ENCODE data around the gene FOXS1. TPM values are rescaled to one million over a fixed set of nuclear protein-coding genes. Genes with fewer than 3 reads are reported as not detected.

Gene FOXS1
- total and polyA plus RNA-seq, 10 of the 15 experiments (the other 5 are each of a cell fraction or from before 2014, with no cell fraction given) = not detected

DNA sequence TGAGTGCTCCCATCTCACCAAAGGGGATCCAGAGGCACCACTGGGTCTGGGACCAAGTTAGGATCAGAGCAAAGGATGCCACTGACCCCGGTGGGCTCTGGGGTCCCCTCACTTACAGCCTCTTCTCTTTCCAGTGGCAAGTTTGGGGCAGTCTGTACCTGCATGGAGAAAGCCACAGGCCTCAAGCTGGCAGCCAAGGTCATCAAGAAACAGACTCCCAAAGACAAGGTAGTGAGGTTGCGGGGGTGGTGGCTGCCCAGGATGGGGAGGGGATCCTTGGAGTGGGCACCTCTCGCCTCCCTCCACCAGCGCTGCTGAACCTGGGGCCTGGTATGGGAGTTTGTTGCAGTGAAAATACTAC, 21.3 kb downstream of the FOXS1 start:
- Histone ChIP-seq H3K27me3 (replicated peaks in 1 of 2; ENCODE audit: control insufficient read depth in 2 of 2, insufficient read depth in 2 of 2, low read length in 1 of 2) (no peaks in the 10 kb centered on the region), H2AFZ (ENCODE audit: control insufficient read depth, low read depth, low read length) (no peak overlapping the region), H3K36me3 (ENCODE audit: control insufficient read depth in 2 of 2, insufficient read depth in 2 of 2, low read length in 1 of 2) (no peaks in the 10 kb centered on the region), H3K4me3 (no peak overlapping the region), H3K9ac (ENCODE audit: control insufficient read depth, insufficient read depth, low read length) (no peak overlapping the region), H4K20me1 (ENCODE audit: control insufficient read depth, insufficient read depth) (no peaks in the 10 kb centered on the region), H3K79me2 (ENCODE audit: control insufficient read depth, insufficient read depth, low read length) (no peaks in the 10 kb centered on the region), H3K4me1 (ENCODE audit: control insufficient read depth, insufficient read depth, low read length) (no peaks in the 10 kb centered on the region), H3K4me2 (ENCODE audit: control insufficient read depth, insufficient read depth) (no peak overlapping the region), H3K27ac (ENCODE audit: control insufficient read depth, insufficient read depth) (no peak overlapping the region), H3K9me3 (replicated peaks; ENCODE audit: control insufficient read depth, insufficient read depth, low read length) (no peaks in the 10 kb centered on the region)
- 48% methylated on average over 4 of the region's 4 CpGs for WGBS (ENCODE audit: insufficient coverage, insufficient replicate concordance, low lambda C conversion rate, missing lambda C conversion rate)
- intact Hi-C loops (cut with micrococcal nuclease; ENCODE audit: unreplicated experiment) (no loop called here), in situ Hi-C loops (cut with MboI) (loop anchor here (10.0 kb wide), 1 partner anchor 831 kb away; no protein-coding TSS in a partner anchor)
- ChIA-PET RAD21 (ENCODE audit: unreplicated experiment) (interaction anchor here (0.6 to 4.1 kb wide), 5 partner anchors 22 to 189 kb away, joined by 3 to 25 read pairs (median 3); partner anchors contain the start of gene PDRG1), SMC1A (ENCODE audit: uncharacterized antibody, unreplicated experiment) (interaction anchor here (1.1 to 2.6 kb wide), 4 partner anchors 13 to 128 kb away, joined by 3 to 17 read pairs (median 4); partner anchors contain the start of gene PDRG1), POLR2A (interaction anchor here (1.0 kb wide), 1 partner anchor 10 kb away, joined by 3 read pairs; no protein-coding TSS in a partner anchor), CTCF (interaction anchor here (0.6 to 8.8 kb wide), 14 partner anchors 9 to 830 kb away, joined by 3 to 109 read pairs (median 9); partner anchors contain the start of genes FOXS1 and PDRG1)
- no TSS peak for BruUV-seq (replicated peaks)
- TF ChIP-seq ETV6 (conservative IDR thresholded peaks at IDR 0.05 in 1 of 2, IDR thresholded peaks at IDR 0.05 in 1 of 2; ENCODE audit: borderline replicate concordance in 1 of 2, low read depth in 1 of 2) = no peak
- TF ChIP-seq, protein P1, sequence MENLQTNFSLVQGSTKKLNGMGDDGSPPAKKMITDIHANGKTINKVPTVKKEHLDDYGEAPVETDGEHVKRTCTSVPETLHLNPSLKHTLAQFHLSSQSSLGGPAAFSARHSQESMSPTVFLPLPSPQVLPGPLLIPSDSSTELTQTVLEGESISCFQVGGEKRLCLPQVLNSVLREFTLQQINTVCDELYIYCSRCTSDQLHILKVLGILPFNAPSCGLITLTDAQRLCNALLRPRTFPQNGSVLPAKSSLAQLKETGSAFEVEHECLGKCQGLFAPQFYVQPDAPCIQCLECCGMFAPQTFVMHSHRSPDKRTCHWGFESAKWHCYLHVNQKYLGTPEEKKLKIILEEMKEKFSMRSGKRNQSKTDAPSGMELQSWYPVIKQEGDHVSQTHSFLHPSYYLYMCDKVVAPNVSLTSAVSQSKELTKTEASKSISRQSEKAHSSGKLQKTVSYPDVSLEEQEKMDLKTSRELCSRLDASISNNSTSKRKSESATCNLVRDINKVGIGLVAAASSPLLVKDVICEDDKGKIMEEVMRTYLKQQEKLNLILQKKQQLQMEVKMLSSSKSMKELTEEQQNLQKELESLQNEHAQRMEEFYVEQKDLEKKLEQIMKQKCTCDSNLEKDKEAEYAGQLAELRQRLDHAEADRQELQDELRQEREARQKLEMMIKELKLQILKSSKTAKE (IDR thresholded peaks at IDR 0.05; ENCODE audit: low read depth, poor library complexity, severe bottlenecking) = no peak
- TF ChIP-seq, protein P2, sequence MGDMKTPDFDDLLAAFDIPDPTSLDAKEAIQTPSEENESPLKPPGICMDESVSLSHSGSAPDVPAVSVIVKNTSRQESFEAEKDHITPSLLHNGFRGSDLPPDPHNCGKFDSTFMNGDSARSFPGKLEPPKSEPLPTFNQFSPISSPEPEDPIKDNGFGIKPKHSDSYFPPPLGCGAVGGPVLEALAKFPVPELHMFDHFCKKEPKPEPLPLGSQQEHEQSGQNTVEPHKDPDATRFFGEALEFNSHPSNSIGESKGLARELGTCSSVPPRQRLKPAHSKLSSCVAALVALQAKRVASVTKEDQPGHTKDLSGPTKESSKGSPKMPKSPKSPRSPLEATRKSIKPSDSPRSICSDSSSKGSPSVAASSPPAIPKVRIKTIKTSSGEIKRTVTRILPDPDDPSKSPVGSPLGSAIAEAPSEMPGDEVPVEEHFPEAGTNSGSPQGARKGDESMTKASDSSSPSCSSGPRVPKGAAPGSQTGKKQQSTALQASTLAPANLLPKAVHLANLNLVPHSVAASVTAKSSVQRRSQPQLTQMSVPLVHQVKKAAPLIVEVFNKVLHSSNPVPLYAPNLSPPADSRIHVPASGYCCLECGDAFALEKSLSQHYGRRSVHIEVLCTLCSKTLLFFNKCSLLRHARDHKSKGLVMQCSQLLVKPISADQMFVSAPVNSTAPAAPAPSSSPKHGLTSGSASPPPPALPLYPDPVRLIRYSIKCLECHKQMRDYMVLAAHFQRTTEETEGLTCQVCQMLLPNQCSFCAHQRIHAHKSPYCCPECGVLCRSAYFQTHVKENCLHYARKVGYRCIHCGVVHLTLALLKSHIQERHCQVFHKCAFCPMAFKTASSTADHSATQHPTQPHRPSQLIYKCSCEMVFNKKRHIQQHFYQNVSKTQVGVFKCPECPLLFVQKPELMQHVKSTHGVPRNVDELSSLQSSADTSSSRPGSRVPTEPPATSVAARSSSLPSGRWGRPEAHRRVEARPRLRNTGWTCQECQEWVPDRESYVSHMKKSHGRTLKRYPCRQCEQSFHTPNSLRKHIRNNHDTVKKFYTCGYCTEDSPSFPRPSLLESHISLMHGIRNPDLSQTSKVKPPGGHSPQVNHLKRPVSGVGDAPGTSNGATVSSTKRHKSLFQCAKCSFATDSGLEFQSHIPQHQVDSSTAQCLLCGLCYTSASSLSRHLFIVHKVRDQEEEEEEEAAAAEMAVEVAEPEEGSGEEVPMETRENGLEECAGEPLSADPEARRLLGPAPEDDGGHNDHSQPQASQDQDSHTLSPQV (IDR thresholded peaks at IDR 0.05) = no peak
- TF ChIP-seq, protein P3, sequence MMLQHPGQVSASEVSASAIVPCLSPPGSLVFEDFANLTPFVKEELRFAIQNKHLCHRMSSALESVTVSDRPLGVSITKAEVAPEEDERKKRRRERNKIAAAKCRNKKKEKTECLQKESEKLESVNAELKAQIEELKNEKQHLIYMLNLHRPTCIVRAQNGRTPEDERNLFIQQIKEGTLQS (IDR thresholded peaks at IDR 0.05; ENCODE audit: borderline replicate concordance, extremely low read depth, low read depth, low read length) = no peak
- TF ChIP-seq NFYA (IDR thresholded peaks at IDR 0.05; ENCODE audit: borderline replicate concordance, low read depth, low read length) = no peak
- TF ChIP-seq FOXM1 (IDR thresholded peaks at IDR 0.05; ENCODE audit: low read depth, low read length) = no peak
- TF ChIP-seq RBBP5 (conservative IDR thresholded peaks at IDR 0.05) = no peak
- TF ChIP-seq TAF1 (IDR thresholded peaks at IDR 0.05; ENCODE audit: borderline replicate concordance, low read depth, low read length) = no peak
- TF ChIP-seq TCF3 (IDR thresholded peaks at IDR 0.05; ENCODE audit: borderline replicate concordance, insufficient read depth, low read depth, low read length) = no peak
- no peak for TF ChIP-seq CBX3 (IDR thresholded peaks at IDR 0.05; ENCODE audit: borderline replicate concordance, low read depth)
- TF ChIP-seq SMAD5 (IDR thresholded peaks at IDR 0.05; ENCODE audit: low read depth) = no peak
- TF ChIP-seq, protein P4, sequence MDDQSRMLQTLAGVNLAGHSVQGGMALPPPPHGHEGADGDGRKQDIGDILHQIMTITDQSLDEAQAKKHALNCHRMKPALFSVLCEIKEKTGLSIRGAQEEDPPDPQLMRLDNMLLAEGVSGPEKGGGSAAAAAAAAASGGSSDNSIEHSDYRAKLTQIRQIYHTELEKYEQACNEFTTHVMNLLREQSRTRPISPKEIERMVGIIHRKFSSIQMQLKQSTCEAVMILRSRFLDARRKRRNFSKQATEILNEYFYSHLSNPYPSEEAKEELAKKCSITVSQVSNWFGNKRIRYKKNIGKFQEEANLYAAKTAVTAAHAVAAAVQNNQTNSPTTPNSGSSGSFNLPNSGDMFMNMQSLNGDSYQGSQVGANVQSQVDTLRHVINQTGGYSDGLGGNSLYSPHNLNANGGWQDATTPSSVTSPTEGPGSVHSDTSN (IDR thresholded peaks at IDR 0.05; ENCODE audit: insufficient replicate concordance, low read depth, low read length) = no peak
- no peak for TF ChIP-seq FOS (IDR thresholded peaks at IDR 0.05; ENCODE audit: borderline replicate concordance, extremely low read depth, insufficient read length)
- no peak for TF ChIP-seq SMARCA5 (IDR thresholded peaks at IDR 0.05)
- no peak for TF ChIP-seq POU2F2 (IDR thresholded peaks at IDR 0.05; ENCODE audit: borderline replicate concordance, low read depth, low read length)
- FAIRE-seq (no peak), DNase-seq (ENCODE audit: low read depth, low spot score) (no peak), ATAC-seq (no peak)

Measured in GM12878 (cell line).